ENCODE results near the gene PHF21A. TPM values are rescaled to one million over a fixed set of nuclear protein-coding genes. Genes with fewer than 3 reads are reported as not detected.
"Not testable (repeated sequence)": the region's sequence is repeated elsewhere in the genome, so short reads cannot be mapped to it uniquely, and the experiment has no call there.

PHF21A gene
- total and polyA plus RNA-seq, 2 of the 13 experiments (the other 11 are each of a cell fraction or from before 2014, with no cell fraction given), result 4.1 to 34.6 TPM

- TF ChIP-seq RAD21 (CRISPR knock-in tag; IDR thresholded peaks at IDR 0.05) (no peak), FOXP4 (CRISPR knock-in tag; IDR thresholded peaks at IDR 0.05) (no peak), ZNF292 (CRISPR knock-in tag; IDR thresholded peaks at IDR 0.05; ENCODE audit: borderline replicate concordance, low read depth) (no peak)
Measured at GRCh38 chr11:45900916-45901617, 220.2 kb downstream of the PHF21A start (continued).

- H3K27ac ChIP-seq (ENCODE audit: extremely low read length, insufficient read depth, low read length); intact Hi-C loops (cut with micrococcal nuclease; ENCODE audit: unreplicated experiment); in situ Hi-C loops (cut with HindIII; ENCODE audit: extremely low pct_ligation_motif_present, low pct_unique_long_range_greater_than_20kb); H3K9me3 ChIP-seq (ENCODE audit: low read length); DNase-seq (ENCODE audit: low spot score); CTCF ChIA-PET (ENCODE audit: low intra/inter-chr PET ratio, low total read pairs); FAIRE-seq; POLR2A ChIA-PET; H2AFZ ChIP-seq (ENCODE audit: low read length); H3K36me3 ChIP-seq (replicated peaks in 1 of 2; ENCODE audit: control insufficient read depth in 1 of 2, insufficient read depth in 2 of 2, low read length in 2 of 2); BruUV-seq (replicated peaks); H3K79me2 ChIP-seq (ENCODE audit: insufficient read depth, low read length); H4K20me1 ChIP-seq (ENCODE audit: insufficient read depth, low read length): not testable (repeated sequence)
- Histone ChIP-seq H3K9ac (ENCODE audit: insufficient read depth, low read depth, low read length) (peak overlapping the region; percentile 41; the same call in 1 of the 2 replicates), H3K4me2 (ENCODE audit: low read depth, low read length) (peak overlapping the region; percentile 86), H3K27me3 (ENCODE audit: control insufficient read depth in 1 of 2, insufficient read depth in 2 of 2, low read length in 2 of 2) (peaks cover 0 to 21% of the 10 kb centered on the region in 2 experiments; a peak in 1 of 5 replicates), H3K4me3 (replicated peaks in 1 of 3; ENCODE audit: insufficient read depth in 1 of 3, low read depth in 2 of 3, low read length in 3 of 3) (peak overlapping the region; percentile 50 to 71 (median 62); a peak in 5 of 6 replicates), H3K4me1 (ENCODE audit: insufficient read depth, low read length) (peaks cover 46% of the 10 kb centered on the region)
- WGBS (ENCODE audit: low lambda C conversion rate), result 15% methylated on average over 10 of the region's 59 CpGs
- ATAC-seq, result peak; percentile 34
- TF ChIP-seq ARID4A (CRISPR knock-in tag; IDR thresholded peaks at IDR 0.05; ENCODE audit: borderline replicate concordance) (peak; percentile 28; the same call in 1 of the 2 replicates), ZNF687 (CRISPR knock-in tag; IDR thresholded peaks at IDR 0.05) (peak; percentile 22; the same call in 1 of the 2 replicates), ZBTB2 (CRISPR knock-in tag; IDR thresholded peaks at IDR 0.05; ENCODE audit: low read depth) (0 out of 2 replicates have a peak, but pooled peaks have one; percentile 31), ZFY (CRISPR knock-in tag; IDR thresholded peaks at IDR 0.05) (peak; percentile 60; the same call in 1 of the 2 replicates)
Measured at GRCh38 chr11:45900175-45900800, 221.0 kb downstream of the PHF21A start.
